Measurements from ENCODE around the gene SHH.

DNA sequence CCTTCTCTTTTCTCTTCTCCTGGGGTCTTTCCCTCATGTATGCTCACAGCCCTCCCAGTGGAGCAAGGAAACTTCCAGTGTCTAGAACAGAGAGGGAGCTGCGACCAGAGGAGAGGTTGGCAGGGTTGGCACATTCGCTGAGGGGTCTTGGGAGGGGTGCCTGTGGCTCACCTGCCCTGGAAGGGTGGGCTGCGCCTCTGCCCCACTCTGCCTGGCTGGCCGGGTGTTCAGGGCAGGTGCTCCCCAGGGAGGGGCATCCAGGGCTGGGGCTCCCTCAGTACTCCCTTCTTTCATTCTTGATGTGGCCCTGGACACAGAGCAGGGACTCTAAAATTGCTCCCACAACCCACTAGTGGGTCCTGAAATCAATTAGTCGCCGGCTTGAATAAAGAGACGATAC is 16.9 kb downstream of the SHH start:
- TF ChIP-seq, protein P1, sequence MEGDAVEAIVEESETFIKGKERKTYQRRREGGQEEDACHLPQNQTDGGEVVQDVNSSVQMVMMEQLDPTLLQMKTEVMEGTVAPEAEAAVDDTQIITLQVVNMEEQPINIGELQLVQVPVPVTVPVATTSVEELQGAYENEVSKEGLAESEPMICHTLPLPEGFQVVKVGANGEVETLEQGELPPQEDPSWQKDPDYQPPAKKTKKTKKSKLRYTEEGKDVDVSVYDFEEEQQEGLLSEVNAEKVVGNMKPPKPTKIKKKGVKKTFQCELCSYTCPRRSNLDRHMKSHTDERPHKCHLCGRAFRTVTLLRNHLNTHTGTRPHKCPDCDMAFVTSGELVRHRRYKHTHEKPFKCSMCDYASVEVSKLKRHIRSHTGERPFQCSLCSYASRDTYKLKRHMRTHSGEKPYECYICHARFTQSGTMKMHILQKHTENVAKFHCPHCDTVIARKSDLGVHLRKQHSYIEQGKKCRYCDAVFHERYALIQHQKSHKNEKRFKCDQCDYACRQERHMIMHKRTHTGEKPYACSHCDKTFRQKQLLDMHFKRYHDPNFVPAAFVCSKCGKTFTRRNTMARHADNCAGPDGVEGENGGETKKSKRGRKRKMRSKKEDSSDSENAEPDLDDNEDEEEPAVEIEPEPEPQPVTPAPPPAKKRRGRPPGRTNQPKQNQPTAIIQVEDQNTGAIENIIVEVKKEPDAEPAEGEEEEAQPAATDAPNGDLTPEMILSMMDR (conservative IDR thresholded peaks at IDR 0.05 in 1 of 2, IDR thresholded peaks at IDR 0.05 in 1 of 2; ENCODE audit: low read depth in 1 of 2, low read length in 2 of 2), result no peak
- no peak for TF ChIP-seq EZH2 (IDR thresholded peaks at IDR 0.05; ENCODE audit: low read length, missing control alignments)
